GM18858 (cell line): ENCODE data around the gene TRUB1.

Experiments used
- ATAC-seq: cut with Tn5 transposase; IDR thresholded peaks from one replicate; pipeline ENCODE4 v1.9.1; 2021; ENCODE audit not compliant: unreplicated experiment

Gene TRUB1

DNA sequence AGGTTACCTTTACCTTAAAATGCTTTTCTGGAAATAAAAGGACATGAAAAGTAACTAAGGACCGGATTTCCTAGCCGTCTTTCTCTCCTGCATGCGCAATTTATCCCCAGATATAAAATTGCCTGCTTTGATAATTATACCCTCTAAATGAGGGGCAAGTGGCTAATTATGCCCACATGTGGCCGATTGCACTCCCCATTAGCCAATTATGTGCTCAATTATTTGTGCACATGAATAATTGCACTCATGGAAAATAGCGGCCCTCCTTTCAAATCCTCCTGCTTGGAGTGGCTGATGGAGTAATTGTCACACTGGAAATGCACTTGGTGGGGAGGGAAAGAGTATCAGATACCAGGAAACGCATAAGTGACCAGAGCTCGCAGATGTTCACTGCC, 88.7 kb downstream of the TRUB1 start:
- ATAC-seq = no peak
